ENCODE data around the gene BMAL2.

The BMAL2 gene

GRCh38 chr12:27332714-27333402 lies at the start of gene BMAL2:
Gene BMAL2, plus strand, starts transcription at chr12:27332836. Its CDS starts 237 bp downstream, at chr12:27333073.
- peak; percentile 1 for DNase-seq (ENCODE audit: low read depth)

GRCh38 chr12:27284021-27284420 lies 48.6 kb upstream of the BMAL2 start:
- DNase-seq (ENCODE audit: low read depth) = no peak

GRCh38 chr12:27284751-27285150 lies 47.9 kb upstream of the BMAL2 start:
- no peak for DNase-seq (ENCODE audit: low read depth)

- DNase-seq (ENCODE audit: low read depth) = no peak
These were observed 47.2 kb upstream of the BMAL2 start for GRCh38 chr12:27285403-27285802.

GRCh38 chr12:27289414-27289813 lies 43.2 kb upstream of the BMAL2 start:
- no peak for DNase-seq (ENCODE audit: low read depth)

GRCh38 chr12:27290501-27291168 lies 42.0 kb upstream of the BMAL2 start:
- no peak for DNase-seq (ENCODE audit: low read depth)

GRCh38 chr12:27291862-27292261 lies 40.8 kb upstream of the BMAL2 start:
- DNase-seq (ENCODE audit: low read depth) = no peak

- DNase-seq (ENCODE audit: low read depth) = no peak
These were observed 39.9 kb upstream of the BMAL2 start for GRCh38 chr12:27292718-27293117.

- no peak for DNase-seq (ENCODE audit: low read depth)
These were observed 39.2 kb upstream of the BMAL2 start for GRCh38 chr12:27293463-27293862.

GRCh38 chr12:27296674-27297073 lies 36.0 kb upstream of the BMAL2 start:
- no peak for DNase-seq (ENCODE audit: low read depth)

- no peak for DNase-seq (ENCODE audit: low read depth)
These were observed 35.1 kb upstream of the BMAL2 start for GRCh38 chr12:27297566-27297965.

- no peak for DNase-seq (ENCODE audit: low read depth)
These were observed 33.5 kb upstream of the BMAL2 start for GRCh38 chr12:27299102-27299501.

- no peak for DNase-seq (ENCODE audit: low read depth)
These were observed 32.4 kb upstream of the BMAL2 start for GRCh38 chr12:27300226-27300625.

GRCh38 chr12:27303139-27304111 lies 29.2 kb upstream of the BMAL2 start:
- DNase-seq (ENCODE audit: low read depth) = no peak

GRCh38 chr12:27304856-27305255 lies 27.8 kb upstream of the BMAL2 start:
- no peak for DNase-seq (ENCODE audit: low read depth)

GRCh38 chr12:27305673-27306456 lies 26.8 kb upstream of the BMAL2 start:
- DNase-seq (ENCODE audit: low read depth) = no peak

- DNase-seq (ENCODE audit: low read depth) = no peak
These were observed 23.2 kb upstream of the BMAL2 start for GRCh38 chr12:27309293-27309994.

- no peak for DNase-seq (ENCODE audit: low read depth)
These were observed 22.7 kb upstream of the BMAL2 start for GRCh38 chr12:27309995-27310315.

- no peak for DNase-seq (ENCODE audit: low read depth)
These were observed 15.7 kb upstream of the BMAL2 start for GRCh38 chr12:27316947-27317346.

GRCh38 chr12:27319409-27319808 lies 13.2 kb upstream of the BMAL2 start:
- DNase-seq (ENCODE audit: low read depth) = no peak

GRCh38 chr12:27319848-27320247 lies 12.8 kb upstream of the BMAL2 start:
- DNase-seq (ENCODE audit: low read depth) = no peak
